K562 (cell line): ENCODE measurements around the gene SLC38A1. TPM values are rescaled to one million over a fixed set of nuclear protein-coding genes. Genes with fewer than 3 reads are reported as not detected.

Source experiments
- ATAC-seq: fragments of 200-7000 bp; cut with Tn5 transposase; 3 replicates; pipeline ENCODE4 v1.9.1; 2020; ENCODE audit warnings: moderate library complexity
- BruUV-seq: library from RNA; stranded (reverse); fragments of 400-500 nt; replicated peaks from 2 replicates; lab custom pipeline; 2021; lab: Mats Ljungman, UMichigan
- CTCF ChIA-PET: fragments of 300-600 bp; formaldehyde crosslinking; extraction: SDS; loops from one replicate; lab custom pipeline; 2021; ENCODE audit warnings: low intra/inter-chr PET ratio; lab: Yijun Ruan, JAX
- POLR2A ChIA-PET: fragments of 300-600, 350-650 bp; sonication (Branson Sonifier 250); formaldehyde crosslinking; extraction: SDS; loops from one replicate; lab custom pipeline; 2021; ENCODE audit warnings: antibody characterized with exemption, inconsistent platforms; lab: Yijun Ruan, JAX
- DNase-seq, 4 experiments: peaks; one replicate each; pipeline versions ENCODE4 v3.0.0 to v3.0.0-alpha.2; 2011 to 2018; ENCODE audit warnings: low spot score in 3 of 4, mixed read lengths in 3 of 4; ENCODE audit errors: extremely low read depth in 1 of 4
- FAIRE-seq: peaks from 2 replicates; lab custom pipeline; 2011; peaks lifted over from hg19 to GRCh38; lab: Jason Lieb, UNC
- H2AFZ ChIP-seq: 2 replicates; pipeline ENCODE4 v1.6.0; 2011; ENCODE audit warnings: low read depth, low read length, control low read depth, inconsistent platforms
- H3K27ac ChIP-seq: fragments of 200-600 bp; 3 replicates; pipeline ENCODE4 v1.8.0; 2011; ENCODE audit warnings: low read depth, mild to moderate bottlenecking, control low read depth, inconsistent platforms, low read length, moderate library complexity, mixed read lengths; ENCODE audit errors: extremely low read depth
- H3K27me3 ChIP-seq, 2 experiments: fragments of 300-600 bp in 1 of 2; 2 replicates in 1 of 2; 3 replicates in 1 of 2; pipeline versions ENCODE4 v1.6.0 to v1.8.0; 2011; ENCODE audit warnings: inconsistent platforms in 2 of 2, low read length in 2 of 2, mild to moderate bottlenecking in 1 of 2, mixed read lengths in 1 of 2, moderate library complexity in 1 of 2; ENCODE audit not compliant: control insufficient read depth in 2 of 2, insufficient read depth in 2 of 2
- H3K36me3 ChIP-seq: fragments of 300-600 bp; 3 replicates; pipeline ENCODE4 v1.8.0; 2011; ENCODE audit warnings: mild to moderate bottlenecking, low read length, inconsistent platforms; ENCODE audit not compliant: control insufficient read depth, insufficient read depth
- H3K4me1 ChIP-seq, 2 experiments: fragments of 200-600 bp in 1 of 2; replicated peaks in 1 of 2; 2 replicates in 1 of 2; 3 replicates in 1 of 2; pipeline versions ENCODE4 v1.5.1 to v1.8.0; 2011; ENCODE audit warnings: inconsistent platforms in 2 of 2, low read length in 2 of 2, mild to moderate bottlenecking in 1 of 2, mixed read lengths in 1 of 2, moderate library complexity in 1 of 2; ENCODE audit not compliant: control insufficient read depth in 2 of 2, insufficient read depth in 2 of 2
- H3K4me2 ChIP-seq: 2 replicates; pipeline ENCODE4 v1.6.1; 2011; ENCODE audit warnings: low read length, control low read depth, inconsistent platforms, mixed read lengths; ENCODE audit not compliant: insufficient read depth
- H3K4me3 ChIP-seq: fragments of 200-600 bp; sonication (generic), shearing (Covaris generic); 2 replicates; pipeline ENCODE4 v1.5.1; 2016; ENCODE audit warnings: control low read depth, inconsistent platforms
- H3K79me2 ChIP-seq: fragments of 200-600 bp; 3 replicates; pipeline ENCODE4 v1.8.0; 2011; ENCODE audit warnings: low read length, inconsistent platforms; ENCODE audit not compliant: control insufficient read depth, insufficient read depth
- H3K9ac ChIP-seq, 2 experiments: 2 replicates each; pipeline versions ENCODE4 v1.6.0 to v1.6.1; 2011; ENCODE audit warnings: low read depth in 2 of 2, low read length in 2 of 2, control low read depth in 1 of 2, inconsistent platforms in 1 of 2, mild to moderate bottlenecking in 1 of 2, mixed read lengths in 1 of 2; ENCODE audit not compliant: insufficient read depth in 1 of 2
- H3K9me1 ChIP-seq: one replicate; pipeline ENCODE4 v1.6.0; 2011; ENCODE audit warnings: inconsistent platforms, mild to moderate bottlenecking, low read length, moderate library complexity; ENCODE audit not compliant: control insufficient read depth, insufficient read depth
- H3K9me3 ChIP-seq: replicated peaks from 2 replicates; pipeline ENCODE4 v1.5.1; 2011; ENCODE audit warnings: low read depth, low read length, inconsistent platforms; ENCODE audit not compliant: control insufficient read depth, insufficient read depth
- H4K20me1 ChIP-seq: replicated peaks from 2 replicates; pipeline ENCODE4 v1.6.1; 2011; ENCODE audit warnings: low read length, inconsistent platforms, mixed read lengths; ENCODE audit not compliant: control insufficient read depth, insufficient read depth
- CHD1 ChIP-seq: fragments of 200-600 bp; sonication (generic); IDR thresholded peaks from one replicate; pipeline ENCODE4 v1.6.1; 2012; ENCODE audit warnings: mild to moderate bottlenecking, moderate library complexity, low read length, inconsistent platforms
- FOXK1 ChIP-seq: sonication (generic); formaldehyde crosslinking; IDR thresholded peaks from 2 replicates; pipeline ENCODE4 v1.8.0; 2022; ENCODE audit warnings: missing genetic modification reagents, mild to moderate bottlenecking, borderline replicate concordance
- PRMT5 ChIP-seq: sonication (generic); formaldehyde crosslinking; IDR thresholded peaks from 2 replicates; pipeline ENCODE4 v1.5.0; 2020; ENCODE audit warnings: missing genetic modification reagents
- SLC30A9 ChIP-seq: fragments of 250-450 bp; sonication (Bioruptor Pico); IDR thresholded peaks from 2 replicates; pipeline ENCODE4 v1.8.0; 2022; ENCODE audit warnings: mild to moderate bottlenecking, moderate library complexity
- WHSC1 ChIP-seq: IDR thresholded peaks from one replicate; pipeline ENCODE4 v1.6.1; 2012; ENCODE audit warnings: low read length, control low read depth, inconsistent platforms
- ZBED1 ChIP-seq: IDR thresholded peaks from 2 replicates; pipeline ENCODE4 v1.6.1; 2014
- ZFPM2 ChIP-seq: fragments of 250-450 bp; sonication (Bioruptor Pico); IDR thresholded peaks from 2 replicates; pipeline ENCODE4 v1.5.1; 2022; ENCODE audit warnings: mild to moderate bottlenecking
- WGBS: fragments of 100-300 bp; shearing (Covaris generic); methylation state at CpG from one replicate; pipeline ENCODE4 v1.1.6; 2016; ENCODE audit warnings: low coverage, mixed read lengths; ENCODE audit not compliant: insufficient coverage; ENCODE audit errors: missing lambda C conversion rate; 5-methylcytosine and 5-hydroxymethylcytosine counted together
- in situ Hi-C: fragments of 300-500 bp; cut with MboI; formaldehyde crosslinking; loops from 4 replicates; pipeline ENCODE4 v1.15.0; 2018; ENCODE audit warnings: inconsistent platforms, mixed read lengths
- intact Hi-C: fragments of 100-400 bp; cut with micrococcal nuclease; formaldehyde crosslinking; loops from 2 replicates; pipeline ENCODE4 v1.14.2; 2022
- polyA plus RNA-seq, 8 experiments: library from polyadenylated mRNA; depleted of rRNA in 4 of 8; stranded (reverse) in 5 of 8; unstranded in 3 of 8; fragments of >200 nt; fragmentation: Nextera tagmentation in 2 of 8; fragmentation: Illumina TruSeq in 1 of 8; extraction: Ambion mirVana in 2 of 8; extraction: Trizol in 1 of 8; gene quantifications; 2 replicates each; pipeline versions ENCODE4 v1.2.1 to v1.2.3, GENCODE V29; 2011 to 2014; ENCODE audit warnings: inconsistent platforms in 1 of 8, missing spikeins in 1 of 8
- total RNA-seq, 7 experiments: library from RNA; depleted of rRNA in 6 of 7; stranded (reverse); fragments of >200 nt in 6 of 7; fragmentation: Illumina TruSeq in 2 of 7; extraction: Trizol in 2 of 7; gene quantifications; 2 replicates each; pipeline versions ENCODE4 v1.2.1 to v1.2.3, GENCODE V29; 2011 to 2021; ENCODE audit warnings: low replicate concordance in 1 of 7
- TF ChIP-seq, protein P1 (sequence below): sonication (generic); formaldehyde crosslinking; IDR thresholded peaks from 2 replicates; pipeline ENCODE4 v1.4.0; 2020; ENCODE audit warnings: mild to moderate bottlenecking, missing genetic modification reagents
- TF ChIP-seq, protein P2 (sequence below), 2 experiments: fragments of 450-650 bp; IDR thresholded peaks; 2 replicates each; pipeline ENCODE4 v1.6.1; 2016; ENCODE audit warnings: mild to moderate bottlenecking in 2 of 2, borderline replicate concordance in 1 of 2, low read depth in 1 of 2, moderate library complexity in 1 of 2

Gene SLC38A1
- total and polyA plus RNA-seq, 9 of the 15 experiments (the other 6 are each of a cell fraction or from before 2014, with no cell fraction given), result 51.9 to 112 (median 75.0) TPM

DNA sequence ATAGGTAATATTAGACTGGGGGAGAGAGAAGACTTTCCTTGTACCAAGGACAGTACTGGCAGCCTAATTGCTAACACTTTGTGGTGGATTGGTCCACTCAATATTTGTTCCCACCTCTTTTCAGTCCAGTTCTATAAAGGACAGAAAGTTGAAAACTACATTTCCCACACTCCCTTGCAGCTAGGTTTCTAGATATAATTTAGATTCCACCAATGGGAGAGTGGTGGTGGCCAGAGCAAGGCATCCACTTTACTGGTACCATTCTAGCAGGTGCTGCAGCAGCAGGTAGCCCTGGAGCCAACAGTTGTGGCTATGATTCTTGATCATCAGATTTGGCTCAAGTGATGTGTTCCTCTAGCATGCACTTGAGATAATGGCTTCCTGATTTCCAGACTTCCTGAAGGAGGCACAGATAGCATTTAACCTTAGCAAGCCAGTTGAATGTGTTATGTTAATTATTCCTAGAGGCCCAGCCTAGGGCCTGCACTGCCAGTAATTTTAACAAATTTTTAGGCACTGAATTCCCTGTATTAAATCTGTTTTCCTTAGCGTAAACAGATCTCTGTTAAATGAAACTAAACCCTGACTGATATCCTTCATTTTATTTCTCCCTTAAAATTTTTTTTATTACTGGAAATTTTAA is 24.4 kb downstream of the SLC38A1 start:
- 76% methylated on average over 1 of the region's 1 CpG for WGBS
- Histone ChIP-seq H2AFZ (no peak overlapping the region), H3K79me2 (peaks cover 84% of the 10 kb centered on the region), H3K27ac (no peak overlapping the region), H3K4me3 (no peak overlapping the region), H3K9me1 (no peaks in the 10 kb centered on the region), H3K9me3 (no peaks in the 10 kb centered on the region; the same call in 1 of the 2 replicates), H3K36me3 (peaks cover 59% of the 10 kb centered on the region), H3K27me3 (no peaks in the 10 kb centered on the region), H4K20me1 (no peaks in the 10 kb centered on the region), H3K4me2 (no peak overlapping the region), H3K9ac (no peak overlapping the region), H3K4me1 (no peaks in the 10 kb centered on the region)
- in situ Hi-C loops (no loop called here), intact Hi-C loops (no loop called here)
- ATAC-seq, result peak; percentile 74
- FAIRE-seq, result no peak
- CTCF ChIA-PET, result no interaction called here
- no TSS peak for BruUV-seq
- POLR2A ChIA-PET, result no interaction called here
- DNase-seq, result peak in 1 of 4 experiments; percentile 35
- TF ChIP-seq CHD1 (no peak), ZFPM2 (CRISPR knock-in tag) (no peak), ZBED1 (no peak), PRMT5 (no peak), FOXK1 (CRISPR knock-in tag) (no peak), WHSC1 (no peak), SLC30A9 (no peak)
- TF ChIP-seq, protein P1, sequence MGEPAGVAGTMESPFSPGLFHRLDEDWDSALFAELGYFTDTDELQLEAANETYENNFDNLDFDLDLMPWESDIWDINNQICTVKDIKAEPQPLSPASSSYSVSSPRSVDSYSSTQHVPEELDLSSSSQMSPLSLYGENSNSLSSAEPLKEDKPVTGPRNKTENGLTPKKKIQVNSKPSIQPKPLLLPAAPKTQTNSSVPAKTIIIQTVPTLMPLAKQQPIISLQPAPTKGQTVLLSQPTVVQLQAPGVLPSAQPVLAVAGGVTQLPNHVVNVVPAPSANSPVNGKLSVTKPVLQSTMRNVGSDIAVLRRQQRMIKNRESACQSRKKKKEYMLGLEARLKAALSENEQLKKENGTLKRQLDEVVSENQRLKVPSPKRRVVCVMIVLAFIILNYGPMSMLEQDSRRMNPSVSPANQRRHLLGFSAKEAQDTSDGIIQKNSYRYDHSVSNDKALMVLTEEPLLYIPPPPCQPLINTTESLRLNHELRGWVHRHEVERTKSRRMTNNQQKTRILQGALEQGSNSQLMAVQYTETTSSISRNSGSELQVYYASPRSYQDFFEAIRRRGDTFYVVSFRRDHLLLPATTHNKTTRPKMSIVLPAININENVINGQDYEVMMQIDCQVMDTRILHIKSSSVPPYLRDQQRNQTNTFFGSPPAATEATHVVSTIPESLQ (CRISPR knock-in tag), result no peak
- TF ChIP-seq, protein P2, sequence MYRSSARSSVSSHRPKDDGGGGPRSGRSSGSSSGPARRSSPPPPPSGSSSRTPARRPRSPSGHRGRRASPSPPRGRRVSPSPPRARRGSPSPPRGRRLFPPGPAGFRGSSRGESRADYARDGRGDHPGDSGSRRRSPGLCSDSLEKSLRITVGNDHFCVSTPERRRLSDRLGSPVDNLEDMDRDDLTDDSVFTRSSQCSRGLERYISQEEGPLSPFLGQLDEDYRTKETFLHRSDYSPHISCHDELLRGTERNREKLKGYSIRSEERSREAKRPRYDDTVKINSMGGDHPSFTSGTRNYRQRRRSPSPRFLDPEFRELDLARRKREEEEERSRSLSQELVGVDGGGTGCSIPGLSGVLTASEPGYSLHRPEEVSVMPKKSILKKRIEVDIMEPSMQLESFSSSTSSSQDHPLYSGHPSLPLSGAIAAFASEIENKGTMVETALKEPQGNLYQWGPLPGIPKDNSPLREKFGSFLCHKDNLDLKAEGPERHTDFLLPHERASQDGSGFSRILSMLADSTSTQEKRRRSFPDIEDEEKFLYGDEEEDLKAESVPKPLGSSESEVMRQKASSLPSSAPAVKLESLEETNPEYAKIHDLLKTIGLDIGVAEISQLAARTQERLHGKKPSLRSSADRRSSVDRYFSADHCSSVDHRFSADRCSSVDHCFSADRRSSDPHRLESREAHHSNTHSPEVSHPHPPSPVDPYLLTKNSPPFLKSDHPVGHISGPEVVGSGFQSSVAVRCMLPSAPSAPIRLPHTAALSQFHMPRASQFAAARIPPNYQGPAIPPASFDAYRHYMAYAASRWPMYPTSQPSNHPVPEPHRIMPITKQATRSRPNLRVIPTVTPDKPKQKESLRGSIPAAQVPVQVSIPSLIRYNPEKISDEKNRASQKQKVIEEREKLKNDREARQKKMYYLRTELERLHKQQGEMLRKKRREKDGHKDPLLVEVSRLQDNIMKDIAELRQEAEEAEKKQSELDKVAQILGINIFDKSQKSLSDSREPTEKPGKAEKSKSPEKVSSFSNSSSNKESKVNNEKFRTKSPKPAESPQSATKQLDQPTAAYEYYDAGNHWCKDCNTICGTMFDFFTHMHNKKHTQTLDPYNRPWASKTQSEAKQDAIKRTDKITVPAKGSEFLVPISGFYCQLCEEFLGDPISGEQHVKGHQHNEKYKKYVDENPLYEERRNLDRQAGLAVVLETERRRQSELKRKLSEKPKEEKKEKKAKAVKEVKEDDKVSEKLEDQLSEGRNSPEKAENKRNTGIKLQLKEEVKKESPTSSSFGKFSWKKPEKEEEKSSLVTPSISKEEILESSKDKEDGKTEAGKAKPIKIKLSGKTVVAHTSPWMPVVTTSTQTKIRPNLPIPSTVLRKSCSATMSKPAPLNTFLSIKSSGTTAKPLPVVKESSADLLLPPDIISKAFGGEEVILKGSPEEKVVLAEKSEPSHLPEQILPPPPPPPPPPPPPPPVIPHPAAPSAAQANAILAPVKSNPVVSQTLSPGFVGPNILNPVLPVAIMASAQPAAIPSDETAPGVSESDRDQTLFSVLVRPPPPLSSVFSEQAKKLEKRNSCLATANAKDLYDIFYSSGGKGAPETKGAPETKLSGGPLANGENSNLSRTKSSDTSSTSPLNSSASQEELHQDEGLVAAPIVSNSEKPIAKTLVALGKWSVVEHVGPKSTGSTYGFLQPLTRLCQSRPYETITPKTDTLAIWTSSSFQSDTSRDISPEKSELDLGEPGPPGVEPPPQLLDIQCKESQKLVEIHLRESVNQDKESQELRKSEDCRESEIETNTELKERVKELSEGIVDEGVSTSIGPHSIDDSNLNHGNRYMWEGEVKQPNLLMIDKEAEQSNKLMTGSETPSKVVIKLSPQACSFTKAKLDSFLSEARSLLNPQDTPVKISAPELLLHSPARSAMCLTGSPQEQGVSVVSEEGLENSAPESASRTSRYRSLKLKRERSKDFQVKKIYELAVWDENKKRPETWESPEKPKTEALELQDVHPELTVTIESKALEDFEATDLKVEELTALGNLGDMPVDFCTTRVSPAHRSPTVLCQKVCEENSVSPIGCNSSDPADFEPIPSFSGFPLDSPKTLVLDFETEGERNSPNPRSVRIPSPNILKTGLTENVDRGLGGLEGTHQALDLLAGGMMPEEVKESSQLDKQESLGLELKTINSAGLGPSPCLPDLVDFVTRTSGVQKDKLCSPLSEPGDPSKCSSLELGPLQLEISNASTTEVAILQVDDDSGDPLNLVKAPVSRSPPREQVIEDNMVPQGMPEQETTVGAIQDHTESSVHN (IDR thresholded peaks at IDR 0.05; ENCODE audit: borderline replicate concordance in 1 of 2, low read depth in 1 of 2), result no peak
